ENCODE results near the gene TBC1D14.

TBC1D14 gene

DNA sequence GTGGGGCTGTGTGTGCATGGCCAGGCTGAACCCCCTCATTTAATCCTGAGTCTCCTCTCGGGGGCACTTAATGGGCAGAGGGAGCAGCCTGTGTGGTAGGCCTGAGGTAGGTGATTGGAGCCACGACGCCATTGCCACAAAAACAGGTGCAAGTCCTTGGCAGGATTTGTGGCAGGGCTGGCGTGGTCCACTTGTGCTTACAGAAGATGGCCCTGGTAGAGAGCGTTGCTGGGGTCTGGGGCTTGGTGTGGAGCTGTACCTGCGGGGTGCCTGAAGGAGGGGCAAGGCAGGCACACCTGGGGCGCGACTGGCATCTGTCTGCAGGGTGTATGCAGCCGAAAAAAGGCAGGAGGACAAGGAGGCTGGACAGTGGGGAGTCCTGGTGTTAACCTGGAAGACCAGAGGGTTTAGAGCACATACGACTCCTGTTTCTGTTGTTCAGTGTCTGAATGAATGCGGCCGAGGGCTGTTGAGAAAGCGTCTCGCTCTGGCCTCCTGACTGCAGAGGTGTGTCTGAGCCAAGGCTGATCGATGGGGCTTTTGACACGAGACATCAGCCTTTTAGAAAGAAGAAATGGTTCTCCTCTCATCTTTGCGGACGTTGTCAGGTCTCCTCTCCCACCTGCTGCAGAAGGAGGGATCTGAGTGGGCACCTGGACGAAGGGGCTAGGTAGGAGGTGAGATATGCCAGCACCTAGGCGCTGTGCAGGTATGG is 52.0 kb downstream of the TBC1D14 start:
- TF ChIP-seq ZC3H10 (CRISPR knock-in tag; IDR thresholded peaks at IDR 0.05) (no peak), TCF4 (CRISPR knock-in tag; IDR thresholded peaks at IDR 0.05; ENCODE audit: borderline replicate concordance) (no peak), TOX (CRISPR knock-in tag; IDR thresholded peaks at IDR 0.05; ENCODE audit: borderline replicate concordance) (no peak), ESRRG (CRISPR knock-in tag; IDR thresholded peaks at IDR 0.05) (no peak), CSDC2 (CRISPR knock-in tag; IDR thresholded peaks at IDR 0.05) (no peak), PPARA (CRISPR knock-in tag; IDR thresholded peaks at IDR 0.05; ENCODE audit: borderline replicate concordance) (no peak), ZFP3 (CRISPR knock-in tag; IDR thresholded peaks at IDR 0.05) (no peak), GLIS3 (CRISPR knock-in tag; IDR thresholded peaks at IDR 0.05) (no peak), BACH2 (CRISPR knock-in tag; IDR thresholded peaks at IDR 0.05; ENCODE audit: borderline replicate concordance) (no peak), ZNF8 (CRISPR knock-in tag; IDR thresholded peaks at IDR 0.05) (no peak), OSR1 (CRISPR knock-in tag; IDR thresholded peaks at IDR 0.05) (no peak), SNAI2 (CRISPR knock-in tag; IDR thresholded peaks at IDR 0.05) (no peak), ZNF70 (CRISPR knock-in tag; IDR thresholded peaks at IDR 0.05) (no peak), ZFP30 (CRISPR knock-in tag; IDR thresholded peaks at IDR 0.05) (no peak), ARNTL (CRISPR knock-in tag; IDR thresholded peaks at IDR 0.05; ENCODE audit: borderline replicate concordance, low read depth) (no peak), ISL1 (CRISPR knock-in tag; IDR thresholded peaks at IDR 0.05) (no peak)
- TF ChIP-seq, protein P1, sequence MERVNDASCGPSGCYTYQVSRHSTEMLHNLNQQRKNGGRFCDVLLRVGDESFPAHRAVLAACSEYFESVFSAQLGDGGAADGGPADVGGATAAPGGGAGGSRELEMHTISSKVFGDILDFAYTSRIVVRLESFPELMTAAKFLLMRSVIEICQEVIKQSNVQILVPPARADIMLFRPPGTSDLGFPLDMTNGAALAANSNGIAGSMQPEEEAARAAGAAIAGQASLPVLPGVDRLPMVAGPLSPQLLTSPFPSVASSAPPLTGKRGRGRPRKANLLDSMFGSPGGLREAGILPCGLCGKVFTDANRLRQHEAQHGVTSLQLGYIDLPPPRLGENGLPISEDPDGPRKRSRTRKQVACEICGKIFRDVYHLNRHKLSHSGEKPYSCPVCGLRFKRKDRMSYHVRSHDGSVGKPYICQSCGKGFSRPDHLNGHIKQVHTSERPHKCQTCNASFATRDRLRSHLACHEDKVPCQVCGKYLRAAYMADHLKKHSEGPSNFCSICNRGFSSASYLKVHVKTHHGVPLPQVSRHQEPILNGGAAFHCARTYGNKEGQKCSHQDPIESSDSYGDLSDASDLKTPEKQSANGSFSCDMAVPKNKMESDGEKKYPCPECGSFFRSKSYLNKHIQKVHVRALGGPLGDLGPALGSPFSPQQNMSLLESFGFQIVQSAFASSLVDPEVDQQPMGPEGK (CRISPR knock-in tag; IDR thresholded peaks at IDR 0.05; ENCODE audit: borderline replicate concordance): no peak
- TF ChIP-seq, protein P2, sequence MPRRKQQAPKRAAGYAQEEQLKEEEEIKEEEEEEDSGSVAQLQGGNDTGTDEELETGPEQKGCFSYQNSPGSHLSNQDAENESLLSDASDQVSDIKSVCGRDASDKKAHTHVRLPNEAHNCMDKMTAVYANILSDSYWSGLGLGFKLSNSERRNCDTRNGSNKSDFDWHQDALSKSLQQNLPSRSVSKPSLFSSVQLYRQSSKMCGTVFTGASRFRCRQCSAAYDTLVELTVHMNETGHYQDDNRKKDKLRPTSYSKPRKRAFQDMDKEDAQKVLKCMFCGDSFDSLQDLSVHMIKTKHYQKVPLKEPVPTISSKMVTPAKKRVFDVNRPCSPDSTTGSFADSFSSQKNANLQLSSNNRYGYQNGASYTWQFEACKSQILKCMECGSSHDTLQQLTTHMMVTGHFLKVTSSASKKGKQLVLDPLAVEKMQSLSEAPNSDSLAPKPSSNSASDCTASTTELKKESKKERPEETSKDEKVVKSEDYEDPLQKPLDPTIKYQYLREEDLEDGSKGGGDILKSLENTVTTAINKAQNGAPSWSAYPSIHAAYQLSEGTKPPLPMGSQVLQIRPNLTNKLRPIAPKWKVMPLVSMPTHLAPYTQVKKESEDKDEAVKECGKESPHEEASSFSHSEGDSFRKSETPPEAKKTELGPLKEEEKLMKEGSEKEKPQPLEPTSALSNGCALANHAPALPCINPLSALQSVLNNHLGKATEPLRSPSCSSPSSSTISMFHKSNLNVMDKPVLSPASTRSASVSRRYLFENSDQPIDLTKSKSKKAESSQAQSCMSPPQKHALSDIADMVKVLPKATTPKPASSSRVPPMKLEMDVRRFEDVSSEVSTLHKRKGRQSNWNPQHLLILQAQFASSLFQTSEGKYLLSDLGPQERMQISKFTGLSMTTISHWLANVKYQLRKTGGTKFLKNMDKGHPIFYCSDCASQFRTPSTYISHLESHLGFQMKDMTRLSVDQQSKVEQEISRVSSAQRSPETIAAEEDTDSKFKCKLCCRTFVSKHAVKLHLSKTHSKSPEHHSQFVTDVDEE (CRISPR knock-in tag; IDR thresholded peaks at IDR 0.05): no peak
- TF ChIP-seq, protein P3, sequence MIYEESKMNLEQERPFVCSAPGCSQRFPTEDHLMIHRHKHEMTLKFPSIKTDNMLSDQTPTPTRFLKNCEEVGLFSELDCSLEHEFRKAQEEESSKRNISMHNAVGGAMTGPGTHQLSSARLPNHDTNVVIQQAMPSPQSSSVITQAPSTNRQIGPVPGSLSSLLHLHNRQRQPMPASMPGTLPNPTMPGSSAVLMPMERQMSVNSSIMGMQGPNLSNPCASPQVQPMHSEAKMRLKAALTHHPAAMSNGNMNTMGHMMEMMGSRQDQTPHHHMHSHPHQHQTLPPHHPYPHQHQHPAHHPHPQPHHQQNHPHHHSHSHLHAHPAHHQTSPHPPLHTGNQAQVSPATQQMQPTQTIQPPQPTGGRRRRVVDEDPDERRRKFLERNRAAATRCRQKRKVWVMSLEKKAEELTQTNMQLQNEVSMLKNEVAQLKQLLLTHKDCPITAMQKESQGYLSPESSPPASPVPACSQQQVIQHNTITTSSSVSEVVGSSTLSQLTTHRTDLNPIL (CRISPR knock-in tag; IDR thresholded peaks at IDR 0.05; ENCODE audit: low read depth): no peak
- ATAC-seq: no peak

DNA sequence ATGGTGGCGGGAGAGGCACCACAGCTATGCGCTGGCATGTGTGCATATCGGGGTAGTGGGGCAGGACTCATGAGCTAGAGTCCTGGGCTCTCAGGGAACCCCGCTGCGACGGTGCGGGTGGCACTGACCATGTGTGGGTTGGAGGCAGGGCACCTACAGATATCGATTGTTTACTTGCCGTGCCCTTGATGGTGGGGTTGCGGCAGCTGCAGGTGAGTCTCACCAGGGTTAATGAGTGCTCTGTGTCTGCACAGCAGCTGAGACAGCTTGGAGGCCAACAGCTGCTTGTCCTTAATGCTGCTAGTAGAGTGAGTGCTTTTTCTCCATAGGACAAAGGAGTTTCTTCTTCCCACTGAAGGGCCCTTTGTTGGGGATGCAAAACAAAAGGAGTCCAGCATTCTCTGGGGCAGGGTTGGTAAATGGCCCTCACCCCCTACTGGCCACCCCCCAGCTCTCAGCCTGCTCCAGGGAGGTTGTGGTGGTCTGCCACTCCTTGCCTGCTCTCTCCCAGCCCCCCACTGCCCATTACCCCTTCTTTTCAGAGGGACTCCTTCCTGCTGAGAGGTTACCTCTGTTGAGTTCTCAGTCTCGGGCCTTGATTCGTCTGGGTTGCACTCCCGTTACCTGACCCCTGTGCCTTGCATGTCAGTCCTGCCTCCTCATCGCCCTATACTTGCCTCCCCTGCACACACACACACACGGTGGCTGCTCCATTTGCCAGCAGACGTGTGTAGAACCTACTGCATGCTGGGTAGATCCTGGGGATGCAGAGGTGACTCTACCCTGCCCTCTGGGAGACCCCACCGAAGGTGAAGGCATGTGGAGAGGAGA is 52.8 kb downstream of the TBC1D14 start:
- ATAC-seq: no peak
- TF ChIP-seq, protein P2 (CRISPR knock-in tag; IDR thresholded peaks at IDR 0.05): no peak

DNA sequence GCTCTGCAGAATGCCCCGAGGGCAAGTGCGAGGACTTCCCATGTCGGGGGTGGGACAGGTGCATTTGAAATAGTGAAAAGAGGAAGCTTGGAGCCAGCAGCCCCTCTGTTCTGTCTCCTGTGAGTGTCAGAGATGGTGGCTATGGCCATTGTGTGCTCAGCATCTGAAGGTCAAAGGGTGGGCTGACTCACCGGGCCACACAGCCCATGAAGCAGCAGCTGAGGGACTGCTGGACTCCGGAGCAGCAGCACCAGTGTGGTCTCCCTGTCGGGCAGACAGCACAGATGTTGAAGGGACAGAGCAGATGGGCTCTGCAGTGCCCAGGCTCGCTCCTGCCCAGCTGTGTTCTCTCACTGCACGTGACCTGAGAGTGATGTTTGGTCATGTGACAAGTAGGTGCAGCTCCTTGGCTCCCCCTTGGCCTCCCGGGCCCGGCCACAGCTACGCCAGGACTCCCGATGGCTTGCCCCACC is 53.5 kb downstream of the TBC1D14 start:
- no peak for ATAC-seq
- TF ChIP-seq ZFP3 (CRISPR knock-in tag; IDR thresholded peaks at IDR 0.05) (no peak), ARNTL (CRISPR knock-in tag; IDR thresholded peaks at IDR 0.05; ENCODE audit: borderline replicate concordance, low read depth) (no peak), ZNF70 (CRISPR knock-in tag; IDR thresholded peaks at IDR 0.05) (no peak), ZNF565 (CRISPR knock-in tag; conservative IDR thresholded peaks at IDR 0.05; ENCODE audit: low read depth) (no peak), TOX (CRISPR knock-in tag; IDR thresholded peaks at IDR 0.05; ENCODE audit: borderline replicate concordance) (no peak), ZNF8 (CRISPR knock-in tag; IDR thresholded peaks at IDR 0.05) (no peak)
